ENCODE results near the gene BCLAF1. TPM values are rescaled to one million over a fixed set of nuclear protein-coding genes. Genes with fewer than 3 reads are reported as not detected.

BCLAF1 gene
- total and polyA plus RNA-seq, 9 of the 15 experiments (the other 6 are each of a cell fraction or from before 2014, with no cell fraction given), result 65.4 to 286 (median 165) TPM

DNA sequence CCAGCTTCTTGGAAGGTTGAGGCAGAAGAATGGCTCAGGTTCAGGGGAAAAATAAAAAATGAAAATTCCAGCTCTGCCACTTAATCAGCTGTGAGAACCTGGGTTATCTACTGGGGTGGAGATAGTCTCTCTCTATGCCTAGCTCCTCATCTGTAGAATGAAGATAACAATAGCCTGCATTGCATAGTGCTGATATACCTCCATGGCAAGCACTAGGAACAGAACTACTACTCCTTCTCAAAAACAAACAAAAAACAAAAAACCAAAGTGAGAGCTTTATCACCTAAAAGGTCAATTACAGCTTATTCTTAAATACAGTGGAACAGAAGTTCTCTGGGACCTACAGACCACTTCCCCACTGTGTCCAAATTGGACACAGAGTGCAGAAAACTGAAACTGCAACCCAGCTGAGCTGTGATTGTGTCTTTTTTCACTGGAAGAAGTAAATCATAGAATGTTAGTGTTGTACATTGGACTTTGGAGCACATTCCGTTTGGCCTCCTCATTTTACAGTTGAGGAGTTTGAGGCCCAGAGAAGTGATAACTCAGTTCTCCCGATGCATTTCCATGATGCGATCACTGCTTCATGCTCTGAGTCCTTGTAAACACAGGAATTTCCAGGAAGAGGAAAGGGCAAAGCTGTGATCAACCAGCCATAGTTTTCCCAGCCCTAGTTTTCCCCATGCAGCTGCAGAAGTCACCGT, 62.8 kb downstream of the BCLAF1 start (continued):
- TF ChIP-seq, protein P1, sequence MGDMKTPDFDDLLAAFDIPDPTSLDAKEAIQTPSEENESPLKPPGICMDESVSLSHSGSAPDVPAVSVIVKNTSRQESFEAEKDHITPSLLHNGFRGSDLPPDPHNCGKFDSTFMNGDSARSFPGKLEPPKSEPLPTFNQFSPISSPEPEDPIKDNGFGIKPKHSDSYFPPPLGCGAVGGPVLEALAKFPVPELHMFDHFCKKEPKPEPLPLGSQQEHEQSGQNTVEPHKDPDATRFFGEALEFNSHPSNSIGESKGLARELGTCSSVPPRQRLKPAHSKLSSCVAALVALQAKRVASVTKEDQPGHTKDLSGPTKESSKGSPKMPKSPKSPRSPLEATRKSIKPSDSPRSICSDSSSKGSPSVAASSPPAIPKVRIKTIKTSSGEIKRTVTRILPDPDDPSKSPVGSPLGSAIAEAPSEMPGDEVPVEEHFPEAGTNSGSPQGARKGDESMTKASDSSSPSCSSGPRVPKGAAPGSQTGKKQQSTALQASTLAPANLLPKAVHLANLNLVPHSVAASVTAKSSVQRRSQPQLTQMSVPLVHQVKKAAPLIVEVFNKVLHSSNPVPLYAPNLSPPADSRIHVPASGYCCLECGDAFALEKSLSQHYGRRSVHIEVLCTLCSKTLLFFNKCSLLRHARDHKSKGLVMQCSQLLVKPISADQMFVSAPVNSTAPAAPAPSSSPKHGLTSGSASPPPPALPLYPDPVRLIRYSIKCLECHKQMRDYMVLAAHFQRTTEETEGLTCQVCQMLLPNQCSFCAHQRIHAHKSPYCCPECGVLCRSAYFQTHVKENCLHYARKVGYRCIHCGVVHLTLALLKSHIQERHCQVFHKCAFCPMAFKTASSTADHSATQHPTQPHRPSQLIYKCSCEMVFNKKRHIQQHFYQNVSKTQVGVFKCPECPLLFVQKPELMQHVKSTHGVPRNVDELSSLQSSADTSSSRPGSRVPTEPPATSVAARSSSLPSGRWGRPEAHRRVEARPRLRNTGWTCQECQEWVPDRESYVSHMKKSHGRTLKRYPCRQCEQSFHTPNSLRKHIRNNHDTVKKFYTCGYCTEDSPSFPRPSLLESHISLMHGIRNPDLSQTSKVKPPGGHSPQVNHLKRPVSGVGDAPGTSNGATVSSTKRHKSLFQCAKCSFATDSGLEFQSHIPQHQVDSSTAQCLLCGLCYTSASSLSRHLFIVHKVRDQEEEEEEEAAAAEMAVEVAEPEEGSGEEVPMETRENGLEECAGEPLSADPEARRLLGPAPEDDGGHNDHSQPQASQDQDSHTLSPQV (IDR thresholded peaks at IDR 0.05), result no peak
- TF ChIP-seq CBX8 (IDR thresholded peaks at IDR 0.05; ENCODE audit: borderline replicate concordance, extremely low read depth, low read depth, low read length, poor library complexity, severe bottlenecking), result no peak
- TF ChIP-seq PCBP2 (IDR thresholded peaks at IDR 0.05; ENCODE audit: low read depth, low read length, poor library complexity, severe bottlenecking), result no peak
- no peak for TF ChIP-seq EGR1 (conservative IDR thresholded peaks at IDR 0.05)
- TF ChIP-seq ZNF24 (IDR thresholded peaks at IDR 0.05), result no peak
- TF ChIP-seq BDP1 (IDR thresholded peaks at IDR 0.05; ENCODE audit: insufficient read depth, insufficient read length), result no peak
- TF ChIP-seq ZNF384 (IDR thresholded peaks at IDR 0.05; ENCODE audit: low read depth, low read length), result no peak
- TF ChIP-seq HNRNPUL1 (IDR thresholded peaks at IDR 0.05; ENCODE audit: low read length), result no peak
- TF ChIP-seq HMG20A (CRISPR knock-in tag; conservative IDR thresholded peaks at IDR 0.05), result no peak
- TF ChIP-seq CC2D1A (IDR thresholded peaks at IDR 0.05), result peak; percentile 75; the same call in 1 of the 2 replicates
- no peak for TF ChIP-seq KLF13 (tag; IDR thresholded peaks at IDR 0.05; ENCODE audit: borderline replicate concordance, low read depth)
- TF ChIP-seq DPF2 (IDR thresholded peaks at IDR 0.05), result peak; percentile 97
- no peak for TF ChIP-seq ETV6 (IDR thresholded peaks at IDR 0.05; ENCODE audit: borderline replicate concordance in 1 of 2, low read depth in 2 of 2, low read length in 1 of 2)
- TF ChIP-seq ETV6 (CRISPR knock-in tag; IDR thresholded peaks at IDR 0.05; ENCODE audit: borderline replicate concordance), result no peak
- TF ChIP-seq, protein P2, sequence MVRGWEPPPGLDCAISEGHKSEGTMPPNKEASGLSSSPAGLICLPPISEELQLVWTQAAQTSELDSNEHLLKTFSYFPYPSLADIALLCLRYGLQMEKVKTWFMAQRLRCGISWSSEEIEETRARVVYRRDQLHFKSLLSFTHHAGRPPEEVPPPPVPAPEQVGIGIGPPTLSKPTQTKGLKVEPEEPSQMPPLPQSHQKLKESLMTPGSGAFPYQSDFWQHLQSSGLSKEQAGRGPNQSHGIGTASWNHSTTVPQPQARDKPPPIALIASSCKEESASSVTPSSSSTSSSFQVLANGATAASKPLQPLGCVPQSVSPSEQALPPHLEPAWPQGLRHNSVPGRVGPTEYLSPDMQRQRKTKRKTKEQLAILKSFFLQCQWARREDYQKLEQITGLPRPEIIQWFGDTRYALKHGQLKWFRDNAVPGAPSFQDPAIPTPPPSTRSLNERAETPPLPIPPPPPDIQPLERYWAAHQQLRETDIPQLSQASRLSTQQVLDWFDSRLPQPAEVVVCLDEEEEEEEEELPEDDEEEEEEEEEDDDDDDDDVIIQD (CRISPR knock-in tag; IDR thresholded peaks at IDR 0.05), result no peak
- TF ChIP-seq KAT7 (CRISPR knock-in tag; IDR thresholded peaks at IDR 0.05; ENCODE audit: borderline replicate concordance), result no peak
- TF ChIP-seq RNF2 (IDR thresholded peaks at IDR 0.05), result 0 out of 2 replicates have a peak, but pooled peaks have one; percentile 7
